Upper lobe of right lung (tissue), 1 donor: Measurements from ENCODE around the gene BBS2. TPM values are rescaled to one million over a fixed set of nuclear protein-coding genes. Genes with fewer than 3 reads are reported as not detected.
"Not testable (repeated sequence)": the region's sequence is repeated elsewhere in the genome, so short reads cannot be mapped to it uniquely, and the experiment has no call there.

Experiments
- ATAC-seq: fragments of 200-7000 bp; cut with Tn5 transposase; one replicate; pipeline ENCODE4 v1.9.1; 2020; ENCODE audit warnings: mild to moderate bottlenecking, moderate library complexity
- DNase-seq: peaks from one replicate; pipeline ENCODE4 v3.0.0-alpha.2; 2020
- H3K27ac ChIP-seq: fragments of 200-600 bp; one replicate; pipeline ENCODE4 v1.8.0; 2022
- H3K27me3 ChIP-seq: fragments of 200-600 bp; one replicate; pipeline ENCODE4 v1.8.0; 2022; ENCODE audit warnings: mild to moderate bottlenecking
- H3K36me3 ChIP-seq: fragments of 200-600 bp; one replicate; pipeline ENCODE4 v1.8.0; 2022
- H3K4me1 ChIP-seq: fragments of 200-600 bp; one replicate; pipeline ENCODE4 v1.8.0; 2022
- H3K4me3 ChIP-seq: fragments of 200-600 bp; one replicate; pipeline ENCODE4 v1.8.0; 2022; ENCODE audit warnings: mild to moderate bottlenecking
- H3K9me3 ChIP-seq: fragments of 200-600 bp; one replicate; pipeline ENCODE4 v1.8.0; 2022
- CTCF ChIP-seq: fragments of 200-600 bp; IDR thresholded peaks from one replicate; pipeline ENCODE4 v1.8.0; 2022; ENCODE audit warnings: antibody characterized with exemption
- intact Hi-C: fragments of 100-400 bp; cut with DNase I; formaldehyde crosslinking; loops from one replicate; pipeline ENCODE4 v1.11.0; 2022
- total RNA-seq: library from RNA; stranded (reverse); fragmentation: NEBNext Ultra II Directional; extraction: Animal tissue kit (Norgen Biotek cat#: 25700); gene quantifications from one replicate; pipeline ENCODE4 v1.2.1, GENCODE V29; 2021
- donor health status: DM: no; HTN: yes; CAD: no; lungs with severe emphysema.

Gene BBS2
- total RNA-seq, 1 donor from 2014 or later = 29.5 TPM

GRCh38 chr16:56493126-56493525 is 26.7 kb downstream of the BBS2 start:
- H3K4me1 ChIP-seq = no peaks in the 10 kb centered on the region
- H3K27ac ChIP-seq = no peak overlapping the region
- TF ChIP-seq CTCF = no peak
- no peak for ATAC-seq
- H3K9me3 ChIP-seq = no peaks in the 10 kb centered on the region
- H3K36me3 ChIP-seq = peaks cover 30% of the 10 kb centered on the region
- no peak for DNase-seq
- H3K27me3 ChIP-seq = no peaks in the 10 kb centered on the region
- intact Hi-C loops = no loop called here
- no peak overlapping the region for H3K4me3 ChIP-seq

GRCh38 chr16:56491657-56492261 is 28.1 kb downstream of the BBS2 start:
- Histone ChIP-seq H3K9me3 (no peaks in the 10 kb centered on the region), H3K27me3 (no peaks in the 10 kb centered on the region), H3K36me3 (peaks cover 16% of the 10 kb centered on the region), H3K4me1 (no peaks in the 10 kb centered on the region), H3K4me3 (no peak overlapping the region), H3K27ac (no peak overlapping the region)
- no peak for TF ChIP-seq CTCF
- ATAC-seq (no peak), DNase-seq (no peak)
- intact Hi-C loops = no loop called here

GRCh38 chr16:56488868-56489267 is 31.0 kb downstream of the BBS2 start:
- intact Hi-C loops, H3K27ac ChIP-seq, H3K4me1 ChIP-seq, ATAC-seq, H3K27me3 ChIP-seq, H3K9me3 ChIP-seq, H3K4me3 ChIP-seq, DNase-seq: not testable (repeated sequence)
- peaks cover 24% of the 10 kb centered on the region for H3K36me3 ChIP-seq

GRCh38 chr16:56488035-56488434 is 31.8 kb downstream of the BBS2 start:
- no peaks in the 10 kb centered on the region for H3K27me3 ChIP-seq
- no peak for ATAC-seq
- intact Hi-C loops = no loop called here
- no peak for DNase-seq
- peaks cover 32% of the 10 kb centered on the region for H3K36me3 ChIP-seq
- H3K9me3 ChIP-seq = no peaks in the 10 kb centered on the region
- H3K4me3 ChIP-seq = no peak overlapping the region
- no peak for TF ChIP-seq CTCF
- no peak overlapping the region for H3K27ac ChIP-seq
- no peaks in the 10 kb centered on the region for H3K4me1 ChIP-seq

GRCh38 chr16:56483394-56483793 is 36.4 kb downstream of the BBS2 start:
- no peaks in the 10 kb centered on the region for H3K9me3 ChIP-seq
- no peak for DNase-seq
- no peak for ATAC-seq
- no peak overlapping the region for H3K27ac ChIP-seq
- intact Hi-C loops = no loop called here
- no peaks in the 10 kb centered on the region for H3K27me3 ChIP-seq
- H3K36me3 ChIP-seq = peaks cover 68% of the 10 kb centered on the region
- H3K4me3 ChIP-seq = no peak overlapping the region
- no peak for TF ChIP-seq CTCF
- H3K4me1 ChIP-seq = no peaks in the 10 kb centered on the region

- Histone ChIP-seq H3K9me3 (no peaks in the 10 kb centered on the region), H3K27me3 (no peaks in the 10 kb centered on the region), H3K4me1 (no peaks in the 10 kb centered on the region), H3K4me3 (no peak overlapping the region), H3K36me3 (peaks cover 75% of the 10 kb centered on the region), H3K27ac (no peak overlapping the region)
- TF ChIP-seq CTCF = no peak
- DNase-seq (no peak), ATAC-seq (no peak)
- intact Hi-C loops = no loop called here
These were observed 37.1 kb downstream of the BBS2 start for GRCh38 chr16:56482683-56483236.
